ENCODE results near the gene EML5. TPM values are rescaled to one million over a fixed set of nuclear protein-coding genes. Genes with fewer than 3 reads are reported as not detected.

EML5 gene
- total and polyA plus RNA-seq, 2 of the 13 experiments (the other 11 are each of a cell fraction or from before 2014, with no cell fraction given): 0.11 TPM; not detected in 1

GRCh38 chr14:88824314-88825077 is 31.7 kb upstream of the EML5 start, which contains the start of gene TTC8 (continued):
- TF ChIP-seq UBTF (CRISPR knock-in tag; IDR thresholded peaks at IDR 0.05): peak; percentile 99
- peak; percentile 97 for TF ChIP-seq ARID4A (CRISPR knock-in tag; IDR thresholded peaks at IDR 0.05; ENCODE audit: borderline replicate concordance)
- TF ChIP-seq ZNF232 (CRISPR knock-in tag; IDR thresholded peaks at IDR 0.05; ENCODE audit: borderline replicate concordance): peak; percentile 81; the same call in 1 of the 2 replicates
- no peak; the same call in 1 of the 2 replicates for TF ChIP-seq NFATC3 (CRISPR knock-in tag; IDR thresholded peaks at IDR 0.05)
- peak; percentile 78 for TF ChIP-seq ZSCAN31 (CRISPR knock-in tag; IDR thresholded peaks at IDR 0.05; ENCODE audit: low read depth)
- TF ChIP-seq SMARCC2 (IDR thresholded peaks at IDR 0.05): no peak
- no peak for TF ChIP-seq ZNF12 (CRISPR knock-in tag; IDR thresholded peaks at IDR 0.05)
- no peak for TF ChIP-seq ZNF672 (CRISPR knock-in tag; IDR thresholded peaks at IDR 0.05)
- TF ChIP-seq MED8 (CRISPR knock-in tag; IDR thresholded peaks at IDR 0.05; ENCODE audit: insufficient replicate concordance): peak; percentile 72
- no peak for TF ChIP-seq ZNF337 (CRISPR knock-in tag; IDR thresholded peaks at IDR 0.05; ENCODE audit: borderline replicate concordance, low read depth)
- peak; percentile 49; the same call in 1 of the 3 replicates for TF ChIP-seq MXI1 (IDR thresholded peaks at IDR 0.05; ENCODE audit: borderline replicate concordance, low read depth, low read length)
- no peak for TF ChIP-seq CENPX (CRISPR knock-in tag; IDR thresholded peaks at IDR 0.05)
- no peak for TF ChIP-seq NONO (IDR thresholded peaks at IDR 0.05)
- TF ChIP-seq NONO (CRISPR knock-in tag; conservative IDR thresholded peaks at IDR 0.05): peak; percentile 82; the same call in 1 of the 2 replicates
- TF ChIP-seq ZNF496 (CRISPR knock-in tag; IDR thresholded peaks at IDR 0.05; ENCODE audit: insufficient replicate concordance): no peak
- TF ChIP-seq, protein P1, sequence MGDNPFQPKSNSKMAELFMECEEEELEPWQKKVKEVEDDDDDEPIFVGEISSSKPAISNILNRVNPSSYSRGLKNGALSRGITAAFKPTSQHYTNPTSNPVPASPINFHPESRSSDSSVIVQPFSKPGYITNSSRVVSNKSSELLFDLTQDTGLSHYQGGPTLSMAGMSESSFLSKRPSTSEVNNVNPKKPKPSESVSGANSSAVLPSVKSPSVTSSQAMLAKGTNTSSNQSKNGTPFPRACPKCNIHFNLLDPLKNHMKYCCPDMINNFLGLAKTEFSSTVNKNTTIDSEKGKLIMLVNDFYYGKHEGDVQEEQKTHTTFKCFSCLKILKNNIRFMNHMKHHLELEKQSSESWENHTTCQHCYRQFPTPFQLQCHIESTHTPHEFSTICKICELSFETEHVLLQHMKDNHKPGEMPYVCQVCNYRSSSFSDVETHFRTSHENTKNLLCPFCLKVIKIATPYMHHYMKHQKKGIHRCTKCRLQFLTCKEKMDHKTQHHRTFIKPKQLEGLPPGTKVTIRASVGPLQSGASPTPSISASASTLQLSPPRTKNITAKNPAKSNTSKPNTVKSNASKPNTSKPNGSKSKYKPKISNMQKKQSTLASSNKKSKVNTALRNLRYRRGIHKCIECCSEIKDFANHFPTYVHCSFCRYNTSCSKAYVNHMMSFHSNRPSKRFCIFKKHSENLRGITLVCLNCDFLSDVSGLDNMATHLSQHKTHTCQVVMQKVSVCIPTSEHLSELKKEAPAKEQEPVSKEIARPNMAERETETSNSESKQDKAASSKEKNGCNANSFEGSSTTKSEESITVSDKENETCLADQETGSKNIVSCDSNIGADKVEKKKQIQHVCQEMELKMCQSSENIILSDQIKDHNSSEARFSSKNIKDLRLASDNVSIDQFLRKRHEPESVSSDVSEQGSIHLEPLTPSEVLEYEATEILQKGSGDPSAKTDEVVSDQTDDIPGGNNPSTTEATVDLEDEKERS (CRISPR knock-in tag; IDR thresholded peaks at IDR 0.05): peak; percentile 92
